ENCODE data around the gene PEAR1. TPM values are rescaled to one million over a fixed set of nuclear protein-coding genes. Genes with fewer than 3 reads are reported as not detected.

Gene PEAR1
- total RNA-seq, 1 experiment from 2014 or later = 3.0 TPM

GRCh38 chr1:156868341-156868740 lies 25.2 kb upstream of the PEAR1 start:
- no TSS peak for BruUV-seq (replicated peaks)
- Mint-ChIP-seq H3K36me3 (ENCODE audit: insufficient read depth, unreplicated experiment) (no peaks in the 10 kb centered on the region), H3K4me1 (ENCODE audit: low read depth, unreplicated experiment) (peaks cover 2% of the 10 kb centered on the region), H3K27ac (ENCODE audit: unreplicated experiment) (no peak overlapping the region), H3K4me3 (ENCODE audit: low read depth, unreplicated experiment) (no peak overlapping the region), H3K27me3 (ENCODE audit: unreplicated experiment) (peaks cover 67% of the 10 kb centered on the region), H3K9me3 (ENCODE audit: low read depth, unreplicated experiment) (no peaks in the 10 kb centered on the region)
- no peak for DNase-seq
- intact Hi-C loops (cut with micrococcal nuclease; ENCODE audit: unreplicated experiment) = no loop called here
- TF ChIP-seq, protein P1, sequence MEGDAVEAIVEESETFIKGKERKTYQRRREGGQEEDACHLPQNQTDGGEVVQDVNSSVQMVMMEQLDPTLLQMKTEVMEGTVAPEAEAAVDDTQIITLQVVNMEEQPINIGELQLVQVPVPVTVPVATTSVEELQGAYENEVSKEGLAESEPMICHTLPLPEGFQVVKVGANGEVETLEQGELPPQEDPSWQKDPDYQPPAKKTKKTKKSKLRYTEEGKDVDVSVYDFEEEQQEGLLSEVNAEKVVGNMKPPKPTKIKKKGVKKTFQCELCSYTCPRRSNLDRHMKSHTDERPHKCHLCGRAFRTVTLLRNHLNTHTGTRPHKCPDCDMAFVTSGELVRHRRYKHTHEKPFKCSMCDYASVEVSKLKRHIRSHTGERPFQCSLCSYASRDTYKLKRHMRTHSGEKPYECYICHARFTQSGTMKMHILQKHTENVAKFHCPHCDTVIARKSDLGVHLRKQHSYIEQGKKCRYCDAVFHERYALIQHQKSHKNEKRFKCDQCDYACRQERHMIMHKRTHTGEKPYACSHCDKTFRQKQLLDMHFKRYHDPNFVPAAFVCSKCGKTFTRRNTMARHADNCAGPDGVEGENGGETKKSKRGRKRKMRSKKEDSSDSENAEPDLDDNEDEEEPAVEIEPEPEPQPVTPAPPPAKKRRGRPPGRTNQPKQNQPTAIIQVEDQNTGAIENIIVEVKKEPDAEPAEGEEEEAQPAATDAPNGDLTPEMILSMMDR (IDR thresholded peaks at IDR 0.05; ENCODE audit: unreplicated experiment) = no peak
- CTCF ChIA-PET = no interaction called here

DNA sequence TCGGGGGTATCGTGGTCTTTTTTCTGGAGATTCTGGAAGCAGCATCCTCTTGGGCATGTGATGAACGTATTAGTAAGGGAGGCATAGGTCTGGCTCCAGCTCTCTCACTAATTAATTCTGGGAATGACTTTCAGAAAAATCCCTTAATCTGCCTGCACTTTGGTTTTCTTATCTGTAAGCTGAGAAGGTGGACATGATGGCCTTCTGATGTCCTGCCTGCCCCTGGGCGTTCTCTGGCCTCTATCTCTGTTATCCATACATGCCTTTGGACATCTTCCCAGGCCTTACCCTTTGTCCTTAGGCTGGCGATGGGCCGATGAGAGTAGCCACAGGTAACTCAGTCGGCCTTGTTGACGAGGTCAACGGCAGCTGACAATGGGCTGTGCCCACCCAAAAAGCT lies 24.1 kb upstream of the PEAR1 start:
- no peaks in the 10 kb centered on the region for H3K9me3 Mint-ChIP-seq (ENCODE audit: low read depth, unreplicated experiment)
- TF ChIP-seq, protein P1 (IDR thresholded peaks at IDR 0.05; ENCODE audit: unreplicated experiment) = no peak
- H3K4me1 Mint-ChIP-seq (ENCODE audit: low read depth, unreplicated experiment) = no peaks in the 10 kb centered on the region
- intact Hi-C loops (cut with micrococcal nuclease; ENCODE audit: unreplicated experiment) = no loop called here
- CTCF ChIA-PET = no interaction called here
- H3K4me3 Mint-ChIP-seq (ENCODE audit: low read depth, unreplicated experiment) = no peak overlapping the region
- no peaks in the 10 kb centered on the region for H3K36me3 Mint-ChIP-seq (ENCODE audit: insufficient read depth, unreplicated experiment)
- no TSS peak for BruUV-seq (replicated peaks)
- peaks cover 67% of the 10 kb centered on the region for H3K27me3 Mint-ChIP-seq (ENCODE audit: unreplicated experiment)
- no peak overlapping the region for H3K27ac Mint-ChIP-seq (ENCODE audit: unreplicated experiment)
- no peak for DNase-seq

DNA sequence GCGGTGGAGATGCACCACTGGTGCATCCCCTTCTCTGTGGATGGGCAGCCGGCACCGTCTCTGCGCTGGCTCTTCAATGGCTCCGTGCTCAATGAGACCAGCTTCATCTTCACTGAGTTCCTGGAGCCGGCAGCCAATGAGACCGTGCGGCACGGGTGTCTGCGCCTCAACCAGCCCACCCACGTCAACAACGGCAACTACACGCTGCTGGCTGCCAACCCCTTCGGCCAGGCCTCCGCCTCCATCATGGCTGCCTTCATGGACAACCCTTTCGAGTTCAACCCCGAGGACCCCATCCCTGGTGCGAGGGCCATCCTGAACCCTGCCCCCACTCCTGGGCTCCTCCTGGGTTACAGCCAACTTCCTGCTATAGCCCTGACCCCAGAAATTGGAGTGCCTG lies 19.9 kb upstream of the PEAR1 start:
- peaks cover 81% of the 10 kb centered on the region for H3K27me3 Mint-ChIP-seq (ENCODE audit: unreplicated experiment)
- BruUV-seq (replicated peaks) = no TSS peak
- intact Hi-C loops (cut with micrococcal nuclease; ENCODE audit: unreplicated experiment) = no loop called here

GRCh38 chr1:156874142-156874541 lies 19.4 kb upstream of the PEAR1 start:
- intact Hi-C loops (cut with micrococcal nuclease; ENCODE audit: unreplicated experiment) = no loop called here
- TF ChIP-seq, protein P1 (IDR thresholded peaks at IDR 0.05; ENCODE audit: unreplicated experiment) = no peak
- CTCF ChIA-PET = interaction anchor here (0.5 to 1.5 kb wide), 2 partner anchors 14 to 206 kb away, joined by 5 to 6 read pairs; no protein-coding TSS in a partner anchor
- Mint-ChIP-seq H3K4me1 (ENCODE audit: low read depth, unreplicated experiment) (no peaks in the 10 kb centered on the region), H3K4me3 (ENCODE audit: low read depth, unreplicated experiment) (no peak overlapping the region), H3K27ac (ENCODE audit: unreplicated experiment) (no peak overlapping the region), H3K27me3 (ENCODE audit: unreplicated experiment) (peaks cover 81% of the 10 kb centered on the region), H3K9me3 (ENCODE audit: low read depth, unreplicated experiment) (no peaks in the 10 kb centered on the region), H3K36me3 (ENCODE audit: insufficient read depth, unreplicated experiment) (no peaks in the 10 kb centered on the region)
- no TSS peak for BruUV-seq (replicated peaks)
- no peak for DNase-seq

More for the DNA sequence above, 19.9 kb upstream of the PEAR1 start:
- Mint-ChIP-seq H3K4me1 (ENCODE audit: low read depth, unreplicated experiment) (no peaks in the 10 kb centered on the region), H3K4me3 (ENCODE audit: low read depth, unreplicated experiment) (no peak overlapping the region), H3K36me3 (ENCODE audit: insufficient read depth, unreplicated experiment) (no peaks in the 10 kb centered on the region), H3K27ac (ENCODE audit: unreplicated experiment) (no peak overlapping the region), H3K9me3 (ENCODE audit: low read depth, unreplicated experiment) (no peaks in the 10 kb centered on the region)
- TF ChIP-seq, protein P1 (IDR thresholded peaks at IDR 0.05; ENCODE audit: unreplicated experiment) = no peak
- CTCF ChIA-PET = interaction anchor here (0.7 kb wide), 1 partner anchor 14 kb away, joined by 3 read pairs; no protein-coding TSS in a partner anchor
- DNase-seq = no peak
